WTC11 (cell line): ENCODE data around the gene OTUB1. TPM values are rescaled to one million over a fixed set of nuclear protein-coding genes. Genes with fewer than 3 reads are reported as not detected.

Experiments
- AFF4 ChIP-seq: sonication (generic); formaldehyde crosslinking; IDR thresholded peaks from 2 replicates; pipeline ENCODE4 v1.8.1; 2023; ENCODE audit warnings: mild to moderate bottlenecking, missing genetic modification reagents, borderline replicate concordance
- ATF6 ChIP-seq: sonication (generic); formaldehyde crosslinking; IDR thresholded peaks from 2 replicates; pipeline ENCODE4 v1.8.1; 2023; ENCODE audit warnings: mild to moderate bottlenecking, missing genetic modification reagents
- E2F1 ChIP-seq: sonication (generic); formaldehyde crosslinking; IDR thresholded peaks from 2 replicates; pipeline ENCODE4 v1.8.0; 2022; ENCODE audit warnings: mild to moderate bottlenecking, missing genetic modification reagents
- GRHL2 ChIP-seq: fragments of 250-450 bp; sonication (Bioruptor Pico); IDR thresholded peaks from 2 replicates; pipeline ENCODE4 v1.8.0; 2022; ENCODE audit warnings: mild to moderate bottlenecking, moderate library complexity; ENCODE audit not compliant: insufficient replicate concordance, severe bottlenecking
- GTF2I ChIP-seq: fragments of 250-450 bp; sonication (Bioruptor Pico); conservative IDR thresholded peaks from 2 replicates; pipeline ENCODE4 v1.4.0; 2021; ENCODE audit warnings: mild to moderate bottlenecking
- HMGXB4 ChIP-seq: sonication (generic); formaldehyde crosslinking; IDR thresholded peaks from 2 replicates; pipeline ENCODE4 v1.8.1; 2023; ENCODE audit warnings: mild to moderate bottlenecking, moderate library complexity, missing genetic modification reagents
- IRF1 ChIP-seq: sonication (generic); formaldehyde crosslinking; IDR thresholded peaks from 2 replicates; pipeline ENCODE4 v1.8.0; 2023; ENCODE audit warnings: missing genetic modification reagents
- KAT7 ChIP-seq: sonication (generic); formaldehyde crosslinking; IDR thresholded peaks from 2 replicates; pipeline ENCODE4 v1.8.1; 2023; ENCODE audit warnings: missing genetic modification reagents, mild to moderate bottlenecking, borderline replicate concordance
- MLX ChIP-seq: sonication (generic); formaldehyde crosslinking; IDR thresholded peaks from 2 replicates; pipeline ENCODE4 v1.8.1; 2023; ENCODE audit warnings: mild to moderate bottlenecking, missing genetic modification reagents, moderate library complexity
- MXD4 ChIP-seq: fragments of 250-450 bp; sonication (Bioruptor Pico); IDR thresholded peaks from 2 replicates; pipeline ENCODE4 v1.8.0; 2021; ENCODE audit warnings: mild to moderate bottlenecking, moderate library complexity, borderline replicate concordance
- NR1H2 ChIP-seq: sonication (generic); formaldehyde crosslinking; IDR thresholded peaks from 2 replicates; pipeline ENCODE4 v1.9.0; 2021; ENCODE audit warnings: mild to moderate bottlenecking, moderate library complexity, missing genetic modification reagents
- PREB ChIP-seq: sonication (generic); formaldehyde crosslinking; IDR thresholded peaks from 2 replicates; pipeline ENCODE4 v1.8.1; 2022; ENCODE audit warnings: mild to moderate bottlenecking, missing genetic modification reagents, moderate library complexity, borderline replicate concordance
- RELA ChIP-seq: sonication (generic); formaldehyde crosslinking; IDR thresholded peaks from 2 replicates; pipeline ENCODE4 v1.8.1; 2022; ENCODE audit warnings: missing genetic modification reagents, mild to moderate bottlenecking, borderline replicate concordance
- SP1 ChIP-seq: sonication (generic); formaldehyde crosslinking; conservative IDR thresholded peaks from 2 replicates; pipeline ENCODE4 v1.8.1; 2022; ENCODE audit warnings: missing genetic modification reagents
- TEAD4 ChIP-seq: sonication (generic); formaldehyde crosslinking; IDR thresholded peaks from 2 replicates; pipeline ENCODE4 v1.8.0; 2022; ENCODE audit warnings: mild to moderate bottlenecking, missing genetic modification reagents
- USF1 ChIP-seq: sonication (generic); formaldehyde crosslinking; IDR thresholded peaks from 2 replicates; pipeline ENCODE4 v1.8.0; 2022; ENCODE audit warnings: mild to moderate bottlenecking, missing genetic modification reagents
- USF2 ChIP-seq: sonication (generic); formaldehyde crosslinking; IDR thresholded peaks from 2 replicates; pipeline ENCODE4 v1.8.1; 2023; ENCODE audit warnings: mild to moderate bottlenecking, missing genetic modification reagents, moderate library complexity
- ZBTB21 ChIP-seq: sonication (generic); formaldehyde crosslinking; IDR thresholded peaks from 2 replicates; pipeline ENCODE4 v1.8.1; 2023; ENCODE audit warnings: mild to moderate bottlenecking, missing genetic modification reagents, borderline replicate concordance
- ZMAT4 ChIP-seq: fragments of 250-450 bp; sonication (Bioruptor Pico); IDR thresholded peaks from 2 replicates; pipeline ENCODE4 v1.9.0; 2021; ENCODE audit warnings: mild to moderate bottlenecking
- ZNF121 ChIP-seq: sonication (generic); formaldehyde crosslinking; IDR thresholded peaks from 2 replicates; pipeline ENCODE4 v1.8.0; 2023; ENCODE audit warnings: missing genetic modification reagents
- ZNF232 ChIP-seq: sonication (generic); formaldehyde crosslinking; IDR thresholded peaks from 2 replicates; pipeline ENCODE4 v1.8.0; 2022; ENCODE audit warnings: mild to moderate bottlenecking, missing genetic modification reagents
- ZNF396 ChIP-seq: fragments of 250-450 bp; sonication (Bioruptor Pico); IDR thresholded peaks from 2 replicates; pipeline ENCODE4 v1.8.0; 2021; ENCODE audit warnings: mild to moderate bottlenecking, moderate library complexity, borderline replicate concordance
- ZNF423 ChIP-seq: fragments of 250-450 bp; sonication (Bioruptor Pico); IDR thresholded peaks from 2 replicates; pipeline ENCODE4 v2.1.2; 2022; ENCODE audit warnings: mild to moderate bottlenecking, moderate library complexity
- ZNF671 ChIP-seq: fragments of 250-450 bp; sonication (Bioruptor Pico); IDR thresholded peaks from 2 replicates; pipeline ENCODE4 v1.8.0; 2021; ENCODE audit warnings: mild to moderate bottlenecking
- total RNA-seq: library from RNA; stranded (reverse); gene quantifications from 3 replicates; pipeline ENCODE4 v1.2.3, GENCODE V29; 2021

Gene OTUB1
- total RNA-seq, 1 experiment from 2014 or later: 112 TPM

GRCh38 chr11:63938479-63939396, 47.5 kb upstream of the OTUB1 start, which contains the start of gene NAA40 (continued):
- TF ChIP-seq MLX (no peak), ZNF232 (CRISPR knock-in tag) (no peak), IRF1 (no peak), TEAD4 (CRISPR knock-in tag) (no peak), GTF2I (CRISPR knock-in tag) (no peak), HMGXB4 (no peak), RELA (CRISPR knock-in tag) (no peak), ZNF423 (CRISPR knock-in tag) (peak; percentile 48; the same call in 1 of the 2 replicates), USF2 (CRISPR knock-in tag) (peak; percentile 94), PREB (CRISPR knock-in tag) (no peak), ZBTB21 (no peak), SP1 (CRISPR knock-in tag) (peak; percentile 99), NR1H2 (no peak), ZNF396 (CRISPR knock-in tag) (no peak), ZNF671 (no peak), AFF4 (no peak), ATF6 (CRISPR knock-in tag) (no peak), ZNF121 (no peak), ZMAT4 (no peak), E2F1 (CRISPR knock-in tag) (0 out of 2 replicates have a peak, but pooled peaks have one; percentile 23), MXD4 (CRISPR knock-in tag) (no peak), GRHL2 (CRISPR knock-in tag) (no peak), KAT7 (no peak), USF1 (CRISPR knock-in tag) (peak; percentile 93)
